ENCODE measurements around the gene CDH23.

The CDH23 gene

DNA sequence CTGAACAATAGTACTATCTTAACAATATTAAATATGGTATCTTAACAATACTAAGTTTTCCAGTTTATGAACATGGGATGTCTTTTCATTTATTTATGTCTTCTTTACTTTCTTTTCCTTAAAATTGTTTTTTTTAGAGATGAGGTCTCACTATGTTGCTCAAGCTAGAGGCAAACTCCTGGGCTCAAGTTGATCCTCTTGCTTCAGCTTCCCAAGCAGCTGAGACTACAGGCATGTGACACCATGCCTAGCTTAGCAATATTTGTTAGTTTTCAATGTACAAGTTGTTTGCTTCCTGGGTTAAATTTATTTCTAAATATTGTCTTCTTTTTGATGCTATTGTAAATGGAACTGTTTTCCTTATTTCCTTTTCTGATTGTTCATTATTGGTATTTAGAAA is 16.9 kb downstream of the CDH23 start:
- in situ Hi-C loops (cut with HindIII; ENCODE audit: low sequenced_read_pairs): no loop called here
- DNase-seq (ENCODE audit: low read depth, low spot score): no peak
- H3K4me3 ChIP-seq (ENCODE audit: low read depth, low read length): no peak overlapping the region
- TF ChIP-seq, protein P1, sequence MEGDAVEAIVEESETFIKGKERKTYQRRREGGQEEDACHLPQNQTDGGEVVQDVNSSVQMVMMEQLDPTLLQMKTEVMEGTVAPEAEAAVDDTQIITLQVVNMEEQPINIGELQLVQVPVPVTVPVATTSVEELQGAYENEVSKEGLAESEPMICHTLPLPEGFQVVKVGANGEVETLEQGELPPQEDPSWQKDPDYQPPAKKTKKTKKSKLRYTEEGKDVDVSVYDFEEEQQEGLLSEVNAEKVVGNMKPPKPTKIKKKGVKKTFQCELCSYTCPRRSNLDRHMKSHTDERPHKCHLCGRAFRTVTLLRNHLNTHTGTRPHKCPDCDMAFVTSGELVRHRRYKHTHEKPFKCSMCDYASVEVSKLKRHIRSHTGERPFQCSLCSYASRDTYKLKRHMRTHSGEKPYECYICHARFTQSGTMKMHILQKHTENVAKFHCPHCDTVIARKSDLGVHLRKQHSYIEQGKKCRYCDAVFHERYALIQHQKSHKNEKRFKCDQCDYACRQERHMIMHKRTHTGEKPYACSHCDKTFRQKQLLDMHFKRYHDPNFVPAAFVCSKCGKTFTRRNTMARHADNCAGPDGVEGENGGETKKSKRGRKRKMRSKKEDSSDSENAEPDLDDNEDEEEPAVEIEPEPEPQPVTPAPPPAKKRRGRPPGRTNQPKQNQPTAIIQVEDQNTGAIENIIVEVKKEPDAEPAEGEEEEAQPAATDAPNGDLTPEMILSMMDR (IDR thresholded peaks at IDR 0.05; ENCODE audit: low read depth, low read length): no peak

DNA sequence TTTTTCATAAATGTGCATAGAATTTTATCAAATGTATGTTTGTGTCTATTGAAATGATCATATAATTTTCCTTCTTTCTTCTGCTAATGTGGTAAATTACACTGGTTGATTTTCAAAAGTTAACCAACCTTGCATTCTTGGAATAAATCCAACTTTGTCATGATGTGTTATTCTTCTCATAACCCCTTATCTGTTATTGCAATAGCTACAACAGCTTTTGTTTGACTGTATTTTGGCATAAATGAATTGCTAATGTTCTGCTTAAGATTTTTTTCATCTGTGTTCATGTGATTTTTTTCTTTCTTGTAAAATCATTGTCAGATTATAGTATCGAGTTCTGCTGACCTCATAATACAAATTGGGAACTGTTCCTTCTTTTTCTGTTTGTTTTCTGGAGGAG is 17.6 kb downstream of the CDH23 start:
- in situ Hi-C loops (cut with HindIII; ENCODE audit: low sequenced_read_pairs): no loop called here
- TF ChIP-seq, protein P1 (IDR thresholded peaks at IDR 0.05; ENCODE audit: low read depth, low read length): no peak
- no peak overlapping the region for H3K4me3 ChIP-seq (ENCODE audit: low read depth, low read length)
- DNase-seq (ENCODE audit: low read depth, low spot score): no peak

DNA sequence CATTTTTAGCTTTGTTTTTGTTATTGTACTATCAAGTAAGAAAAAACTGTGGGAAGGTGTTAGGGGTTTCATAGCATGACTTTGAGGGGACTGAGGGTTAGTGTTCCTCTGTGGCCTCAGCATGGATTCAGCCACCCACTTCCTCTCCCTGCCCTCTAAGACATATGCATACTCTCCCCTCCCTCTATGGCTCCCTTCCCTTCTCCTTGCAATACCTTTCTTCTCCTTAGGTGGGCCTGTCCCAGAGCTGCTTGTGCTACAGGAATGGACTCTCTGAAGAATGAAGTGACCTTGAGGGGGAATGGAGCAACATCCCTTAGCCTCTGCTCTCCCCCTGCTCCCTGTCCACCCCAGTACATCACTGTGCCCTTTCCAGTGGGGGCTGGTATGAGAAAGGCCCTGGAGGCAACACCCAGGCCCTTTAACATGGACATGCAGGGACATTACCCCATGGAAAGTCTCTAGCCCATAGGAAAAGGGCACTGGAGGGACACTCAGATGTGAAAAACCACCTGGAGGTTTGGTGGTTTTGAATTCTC is 22.4 kb downstream of the CDH23 start:
- TF ChIP-seq, protein P1 (IDR thresholded peaks at IDR 0.05; ENCODE audit: low read depth, low read length): no peak
- in situ Hi-C loops (cut with HindIII; ENCODE audit: low sequenced_read_pairs): no loop called here
- DNase-seq (ENCODE audit: low read depth, low spot score): no peak
- H3K4me3 ChIP-seq (ENCODE audit: low read depth, low read length): no peak overlapping the region

DNA sequence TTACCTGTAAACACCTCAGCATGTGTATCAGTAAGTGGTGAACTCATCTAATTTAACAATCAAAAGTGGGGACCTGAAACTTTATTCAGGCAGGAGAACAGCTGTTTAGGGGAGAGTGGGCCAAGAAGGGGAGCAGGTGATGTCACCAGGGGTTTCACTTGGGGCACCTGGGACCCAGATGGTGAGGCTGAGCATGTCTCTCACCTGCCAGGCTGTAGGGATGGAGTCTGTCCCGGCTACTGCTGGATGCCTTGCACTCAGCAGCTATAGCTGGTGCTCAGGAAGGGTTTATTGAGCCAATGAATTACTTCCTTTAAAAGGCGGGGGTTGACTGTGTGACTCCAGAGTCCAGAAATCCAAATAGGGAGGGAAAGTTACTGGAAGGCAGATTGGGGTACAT is 23.0 kb downstream of the CDH23 start:
- no peak overlapping the region for H3K4me3 ChIP-seq (ENCODE audit: low read depth, low read length)
- TF ChIP-seq, protein P1 (IDR thresholded peaks at IDR 0.05; ENCODE audit: low read depth, low read length): no peak
- in situ Hi-C loops (cut with HindIII; ENCODE audit: low sequenced_read_pairs): no loop called here
- DNase-seq (ENCODE audit: low read depth, low spot score): no peak

DNA sequence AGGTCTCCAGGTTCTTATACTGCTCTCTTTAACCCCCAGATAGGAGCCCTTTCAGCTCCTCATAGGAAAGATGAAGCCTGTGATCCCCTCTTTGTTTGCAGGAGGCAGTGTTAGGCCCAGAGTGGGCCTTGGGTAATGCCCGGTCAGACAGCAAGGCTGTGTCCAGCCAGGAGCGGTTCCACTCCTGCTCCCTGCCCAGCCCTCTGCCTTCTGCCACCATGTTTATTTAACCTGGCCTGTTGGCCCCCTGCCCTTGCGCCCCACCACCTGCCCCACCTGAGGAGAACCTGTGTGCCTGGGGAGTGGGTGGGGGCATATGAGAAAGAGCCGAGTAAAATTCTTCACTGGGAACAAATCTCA is 24.3 kb downstream of the CDH23 start:
- DNase-seq (ENCODE audit: low read depth, low spot score): no peak
- TF ChIP-seq, protein P1 (IDR thresholded peaks at IDR 0.05; ENCODE audit: low read depth, low read length): no peak
- in situ Hi-C loops (cut with HindIII; ENCODE audit: low sequenced_read_pairs): no loop called here
- H3K4me3 ChIP-seq (ENCODE audit: low read depth, low read length): no peak overlapping the region

DNA sequence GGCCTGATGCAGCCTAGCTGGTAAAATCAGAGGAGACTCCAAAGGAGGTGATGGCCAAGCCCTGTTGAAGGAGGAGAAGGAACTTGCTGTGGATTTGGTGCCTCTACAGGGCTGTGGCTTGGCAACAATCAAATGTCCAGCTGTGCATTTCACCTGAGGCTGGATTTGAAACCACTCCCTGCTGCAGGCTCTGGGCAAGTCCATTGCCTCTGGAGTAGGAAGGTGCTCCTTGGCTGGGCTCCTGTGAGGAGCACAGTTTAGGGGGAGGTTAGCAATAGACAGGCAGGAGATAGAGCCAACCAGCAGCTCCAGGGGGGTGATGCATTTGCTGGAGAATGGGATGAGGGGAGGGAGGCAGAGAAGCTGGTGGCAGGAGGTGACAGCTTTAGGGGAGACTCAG is 26.5 kb downstream of the CDH23 start:
- no peak overlapping the region for H3K4me3 ChIP-seq (ENCODE audit: low read depth, low read length)
- in situ Hi-C loops (cut with HindIII; ENCODE audit: low sequenced_read_pairs): no loop called here
- TF ChIP-seq, protein P1 (IDR thresholded peaks at IDR 0.05; ENCODE audit: low read depth, low read length): no peak
- DNase-seq (ENCODE audit: low read depth, low spot score): no peak

DNA sequence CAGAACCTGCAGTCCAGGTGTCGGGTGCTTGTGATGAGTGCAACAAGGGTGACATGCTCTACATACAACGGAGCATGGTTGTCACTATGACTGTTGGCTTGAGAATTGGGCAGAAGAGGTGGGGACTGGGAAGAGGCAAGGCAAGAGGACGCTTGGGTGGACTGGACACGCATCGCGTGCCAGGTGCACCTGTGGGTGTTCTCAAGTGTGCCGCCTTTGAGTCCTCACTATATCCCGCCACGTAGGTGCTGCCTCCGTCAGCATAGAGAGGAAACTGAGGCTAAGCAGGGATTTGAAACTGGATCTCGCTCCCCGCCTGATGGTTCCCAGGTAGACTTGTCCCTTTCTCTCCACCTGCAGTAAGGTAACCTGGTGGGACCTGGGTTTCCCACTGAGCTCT is 27.2 kb downstream of the CDH23 start:
- in situ Hi-C loops (cut with HindIII; ENCODE audit: low sequenced_read_pairs): no loop called here
- TF ChIP-seq, protein P1 (IDR thresholded peaks at IDR 0.05; ENCODE audit: low read depth, low read length): no peak
- DNase-seq (ENCODE audit: low read depth, low spot score): no peak

More for the DNA sequence above, 27.2 kb downstream of the CDH23 start:
- no peak overlapping the region for H3K4me3 ChIP-seq (ENCODE audit: low read depth, low read length)

All from astrocyte of the spinal cord (primary cell).